HCT116 (cell line): Measurements from ENCODE around the gene KLHL2. TPM values are rescaled to one million over a fixed set of nuclear protein-coding genes. Genes with fewer than 3 reads are reported as not detected.

Source experiments
- ATAC-seq: fragments of 200-7000 bp; cut with Tn5 transposase; 2 replicates; pipeline ENCODE4 v1.9.1; 2020; ENCODE audit warnings: mild to moderate bottlenecking, moderate library complexity
- BruUV-seq: library from RNA; stranded (reverse); fragments of 400-500 nt; replicated peaks from 2 replicates; lab custom pipeline; 2021; lab: Mats Ljungman, UMichigan
- CTCF ChIA-PET: fragments of 300-600 bp; sonication (Branson Sonifier 250); formaldehyde crosslinking; loops from one replicate; lab custom pipeline; 2021; ENCODE audit warnings: antibody characterized with exemption; lab: Charles Lee
- POLR2A ChIA-PET: fragments of 300-600, 350-600 bp; sonication (Branson Sonifier 250); formaldehyde crosslinking; loops from one replicate; lab custom pipeline; 2021; ENCODE audit warnings: antibody characterized with exemption; lab: Charles Lee
- RAD21 ChIA-PET, 2 experiments: fragments of 300-600 bp; sonication (Branson Sonifier 250); formaldehyde crosslinking; loops; one replicate each; lab custom pipeline; 2023; ENCODE audit warnings: low total read pairs in 2 of 2; ENCODE audit not compliant: uncharacterized antibody in 2 of 2, unreplicated experiment in 2 of 2, low non-redundant PET in 1 of 2; lab: Charles Lee
- DNase-seq: peaks from one replicate; pipeline ENCODE4 v3.0.0-alpha.2; 2010; ENCODE audit warnings: low read depth, low spot score
- H2AFZ ChIP-seq: fragments of 200-600 bp; shearing (Covaris generic), sonication (generic); 2 replicates; pipeline ENCODE4 v1.6.1; 2017; ENCODE audit warnings: low read depth, mixed run types, mixed read lengths, antibody characterized with exemption, low read length; ENCODE audit not compliant: poor library complexity, severe bottlenecking
- H3K27ac ChIP-seq: 2 replicates; pipeline ENCODE4 v1.5.1; 2012; ENCODE audit warnings: low read depth, low read length
- H3K27me3 ChIP-seq: fragments of 200-600 bp; sonication (generic); 2 replicates; pipeline ENCODE4 v1.6.1; 2016; ENCODE audit warnings: mixed run types, low read length, mixed read lengths; ENCODE audit not compliant: insufficient read depth
- H3K36me3 ChIP-seq, 2 experiments: fragments of 200-500 bp in 1 of 2; fragments of 200-600 bp in 1 of 2; sonication (Bioruptor generic) in 1 of 2; sonication (generic) in 1 of 2; 2 replicates each; pipeline versions ENCODE4 v1.5.1 to v1.6.1; 2014 to 2016; ENCODE audit warnings: low read length in 2 of 2, inconsistent platforms in 1 of 2, mixed read lengths in 1 of 2, mixed run types in 1 of 2; ENCODE audit not compliant: insufficient read depth in 2 of 2, control insufficient read depth in 1 of 2
- H3K4me1 ChIP-seq, 2 experiments: fragments of 200-600 bp in 1 of 2; sonication (generic) in 1 of 2; 2 replicates each; pipeline versions ENCODE4 v1.5.1 to v1.6.1; 2012 to 2017; ENCODE audit warnings: low read length in 2 of 2, inconsistent platforms in 1 of 2, mild to moderate bottlenecking in 1 of 2, mixed read lengths in 1 of 2, mixed run types in 1 of 2, moderate library complexity in 1 of 2; ENCODE audit not compliant: insufficient read depth in 2 of 2, control insufficient read depth in 1 of 2
- H3K4me2 ChIP-seq: fragments of 200-600 bp; sonication (generic); 2 replicates; pipeline ENCODE4 v1.6.1; 2017; ENCODE audit warnings: mixed run types, low read length, mixed read lengths
- H3K4me3 ChIP-seq, 2 experiments: fragments of 200-600 bp in 1 of 2; sonication (generic) in 1 of 2; replicated peaks in 1 of 2; 2 replicates each; pipeline ENCODE4 v1.5.1; 2011 to 2016; ENCODE audit warnings: low read length in 2 of 2, control low read depth in 1 of 2, low read depth in 1 of 2, mild to moderate bottlenecking in 1 of 2, mixed read lengths in 1 of 2, mixed run types in 1 of 2
- H3K79me2 ChIP-seq: fragments of 200-600 bp; sonication (generic); 2 replicates; pipeline ENCODE4 v1.6.1; 2017; ENCODE audit warnings: mild to moderate bottlenecking, mixed run types, low read length, moderate library complexity, mixed read lengths; ENCODE audit not compliant: insufficient read depth
- H3K9ac ChIP-seq: fragments of 200-600 bp; sonication (generic); 2 replicates; pipeline ENCODE4 v1.6.1; 2016; ENCODE audit warnings: low read length, mixed read lengths
- H3K9me2 ChIP-seq: fragments of 200-600 bp; sonication (generic), shearing (Covaris generic); 2 replicates; pipeline ENCODE4 v1.6.1; 2017; ENCODE audit warnings: mixed run types, mild to moderate bottlenecking, moderate library complexity; ENCODE audit not compliant: insufficient read depth
- H3K9me3 ChIP-seq, 2 experiments: fragments of 200-500 bp in 1 of 2; fragments of 200-600 bp in 1 of 2; sonication (Bioruptor generic) in 1 of 2; sonication (generic) in 1 of 2; 2 replicates each; pipeline ENCODE4 v1.6.1; 2014 to 2017; ENCODE audit warnings: low read length in 2 of 2, mixed read lengths in 2 of 2, inconsistent platforms in 1 of 2, low read depth in 1 of 2, mild to moderate bottlenecking in 1 of 2, mixed run types in 1 of 2, moderate library complexity in 1 of 2; ENCODE audit not compliant: control insufficient read depth in 1 of 2, insufficient read depth in 1 of 2
- H4K20me1 ChIP-seq: fragments of 200-600 bp; sonication (generic), shearing (Covaris generic); 2 replicates; pipeline ENCODE4 v1.6.1; 2017; ENCODE audit warnings: mixed run types, mild to moderate bottlenecking, moderate library complexity; ENCODE audit not compliant: insufficient read depth
- CBX3 ChIP-seq: IDR thresholded peaks from 2 replicates; pipeline ENCODE4 v1.6.1; 2012; ENCODE audit warnings: low read depth
- CEBPB ChIP-seq: IDR thresholded peaks from 2 replicates; pipeline ENCODE4 v1.6.1; 2012; ENCODE audit warnings: low read depth
- EGR1 ChIP-seq: IDR thresholded peaks from 2 replicates; pipeline ENCODE4 v1.6.1; 2012; ENCODE audit warnings: low read depth
- ELF1 ChIP-seq: IDR thresholded peaks from 2 replicates; pipeline ENCODE4 v1.6.1; 2012; ENCODE audit warnings: low read depth, borderline replicate concordance
- EZH2 ChIP-seq: fragments of 200-600 bp; sonication (generic); IDR thresholded peaks from 2 replicates; pipeline ENCODE4 v1.6.1; 2017; ENCODE audit warnings: antibody characterized with exemption, mixed run types
- EZH2phosphoT487 ChIP-seq: fragments of 200-600 bp; IDR thresholded peaks from 2 replicates; pipeline ENCODE4 v1.6.1; 2018; ENCODE audit warnings: antibody characterized with exemption, borderline replicate concordance
- FOSL1 ChIP-seq: IDR thresholded peaks from 2 replicates; pipeline ENCODE4 v1.6.1; 2012; ENCODE audit warnings: low read depth
- JUND ChIP-seq: IDR thresholded peaks from 2 replicates; pipeline ENCODE4 v1.6.1; 2012
- POLR2A ChIP-seq: IDR thresholded peaks from 2 replicates; pipeline ENCODE4 v1.7.0; 2011; ENCODE audit warnings: borderline replicate concordance; ENCODE audit not compliant: insufficient read depth, insufficient read length; ENCODE audit errors: extremely low read depth
- REST ChIP-seq: IDR thresholded peaks from 2 replicates; pipeline ENCODE4 v1.6.1; 2012; ENCODE audit warnings: low read depth
- SRF ChIP-seq: IDR thresholded peaks from 2 replicates; pipeline ENCODE4 v1.6.1; 2012; ENCODE audit warnings: low read depth
- TCF7L2 ChIP-seq: IDR thresholded peaks from 2 replicates; pipeline ENCODE4 v1.7.0; 2011; ENCODE audit warnings: borderline replicate concordance, inconsistent platforms; ENCODE audit not compliant: insufficient read depth, insufficient read length; ENCODE audit errors: extremely low read depth
- YY1 ChIP-seq: IDR thresholded peaks from 2 replicates; pipeline ENCODE4 v1.6.1; 2011; ENCODE audit warnings: low read length, low read depth, moderate library complexity, mild to moderate bottlenecking; ENCODE audit not compliant: insufficient replicate concordance; ENCODE audit errors: extremely low read depth
- ZBTB33 ChIP-seq: IDR thresholded peaks from 2 replicates; pipeline ENCODE4 v1.6.1; 2011; ENCODE audit warnings: mild to moderate bottlenecking, low read length, moderate library complexity; ENCODE audit not compliant: insufficient replicate concordance; ENCODE audit errors: extremely low read depth
- ZFX ChIP-seq: fragments of 450-650 bp; IDR thresholded peaks from 2 replicates; pipeline ENCODE4 v1.6.1; 2017
- ZNF274 ChIP-seq: fragments of 200-500 bp; sonication (Bioruptor generic); IDR thresholded peaks from 2 replicates; pipeline ENCODE4 v1.6.1; 2014; ENCODE audit warnings: mild to moderate bottlenecking, low read depth, low read length, inconsistent platforms
- intact Hi-C: fragments of 100-400 bp; cut with micrococcal nuclease; formaldehyde crosslinking; loops from 2 replicates; pipeline ENCODE4 v1.10.0; 2022
- total RNA-seq: library from RNA; stranded (reverse); gene quantifications from one replicate; pipeline ENCODE4 v1.2.1, GENCODE V29; 2021; ENCODE audit not compliant: unreplicated experiment
- TF ChIP-seq, protein P1 (sequence below), 3 experiments: fragments of 200-600 bp in 1 of 3; sonication (generic) in 1 of 3; IDR thresholded peaks in 2 of 3; conservative IDR thresholded peaks in 1 of 3; 2 replicates each; pipeline ENCODE4 v1.5.1; 2012 to 2017; ENCODE audit warnings: low read depth in 2 of 3, low read length in 2 of 3, antibody characterized with exemption in 1 of 3, borderline replicate concordance in 1 of 3, control low read depth in 1 of 3, mild to moderate bottlenecking in 1 of 3, mixed read lengths in 1 of 3, mixed run types in 1 of 3, moderate library complexity in 1 of 3; ENCODE audit not compliant: insufficient read depth in 1 of 3
- TF ChIP-seq, protein P2 (sequence below): IDR thresholded peaks from 2 replicates; pipeline ENCODE4 v1.6.1; 2012
- TF ChIP-seq, protein P3 (sequence below): IDR thresholded peaks from 2 replicates; pipeline ENCODE4 v1.6.1; 2012

The KLHL2 gene
- total RNA-seq, 1 experiment from 2014 or later: 24.6 TPM

- no peak for DNase-seq
- H3K9me2 ChIP-seq: no peaks in the 10 kb centered on the region
- no peaks in the 10 kb centered on the region for H3K9me3 ChIP-seq
- H3K9ac ChIP-seq: no peak overlapping the region
- no peak overlapping the region for H3K4me3 ChIP-seq
- no peaks in the 10 kb centered on the region for H4K20me1 ChIP-seq
- H3K79me2 ChIP-seq: no peaks in the 10 kb centered on the region
- H3K4me1 ChIP-seq: no peaks in the 10 kb centered on the region
- H3K27me3 ChIP-seq: no peaks in the 10 kb centered on the region
- H3K4me2 ChIP-seq: no peak overlapping the region
- H3K36me3 ChIP-seq: no peaks in the 10 kb centered on the region
- TF ChIP-seq ZNF274 (no peak), TCF7L2 (no peak), ZFX (no peak), JUND (no peak), EZH2phosphoT487 (no peak), ZBTB33 (no peak), CBX3 (no peak), SRF (no peak), REST (no peak), FOSL1 (no peak), CEBPB (no peak), EZH2 (no peak), ELF1 (no peak), EGR1 (no peak), POLR2A (no peak), YY1 (no peak)
- TF ChIP-seq, protein P1, sequence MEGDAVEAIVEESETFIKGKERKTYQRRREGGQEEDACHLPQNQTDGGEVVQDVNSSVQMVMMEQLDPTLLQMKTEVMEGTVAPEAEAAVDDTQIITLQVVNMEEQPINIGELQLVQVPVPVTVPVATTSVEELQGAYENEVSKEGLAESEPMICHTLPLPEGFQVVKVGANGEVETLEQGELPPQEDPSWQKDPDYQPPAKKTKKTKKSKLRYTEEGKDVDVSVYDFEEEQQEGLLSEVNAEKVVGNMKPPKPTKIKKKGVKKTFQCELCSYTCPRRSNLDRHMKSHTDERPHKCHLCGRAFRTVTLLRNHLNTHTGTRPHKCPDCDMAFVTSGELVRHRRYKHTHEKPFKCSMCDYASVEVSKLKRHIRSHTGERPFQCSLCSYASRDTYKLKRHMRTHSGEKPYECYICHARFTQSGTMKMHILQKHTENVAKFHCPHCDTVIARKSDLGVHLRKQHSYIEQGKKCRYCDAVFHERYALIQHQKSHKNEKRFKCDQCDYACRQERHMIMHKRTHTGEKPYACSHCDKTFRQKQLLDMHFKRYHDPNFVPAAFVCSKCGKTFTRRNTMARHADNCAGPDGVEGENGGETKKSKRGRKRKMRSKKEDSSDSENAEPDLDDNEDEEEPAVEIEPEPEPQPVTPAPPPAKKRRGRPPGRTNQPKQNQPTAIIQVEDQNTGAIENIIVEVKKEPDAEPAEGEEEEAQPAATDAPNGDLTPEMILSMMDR (IDR thresholded peaks at IDR 0.05 in 2 of 3, conservative IDR thresholded peaks at IDR 0.05 in 1 of 3; ENCODE audit: borderline replicate concordance in 1 of 3, insufficient read depth in 1 of 3, low read depth in 2 of 3, low read length in 2 of 3): no peak
- TF ChIP-seq, protein P2, sequence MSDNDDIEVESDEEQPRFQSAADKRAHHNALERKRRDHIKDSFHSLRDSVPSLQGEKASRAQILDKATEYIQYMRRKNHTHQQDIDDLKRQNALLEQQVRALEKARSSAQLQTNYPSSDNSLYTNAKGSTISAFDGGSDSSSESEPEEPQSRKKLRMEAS: no peak
- TF ChIP-seq, protein P3, sequence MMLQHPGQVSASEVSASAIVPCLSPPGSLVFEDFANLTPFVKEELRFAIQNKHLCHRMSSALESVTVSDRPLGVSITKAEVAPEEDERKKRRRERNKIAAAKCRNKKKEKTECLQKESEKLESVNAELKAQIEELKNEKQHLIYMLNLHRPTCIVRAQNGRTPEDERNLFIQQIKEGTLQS: no peak
- TF ChIP-seq, all 23 proteins: peak for 0
- CTCF ChIA-PET: no interaction called here
- RAD21 ChIA-PET: no interaction called here
- no TSS peak for BruUV-seq
- Histone ChIP-seq H2AFZ (no peak overlapping the region), H3K27ac (no peak overlapping the region)
- intact Hi-C loops: no loop called here
- POLR2A ChIA-PET: no interaction called here
- ATAC-seq: no peak
Observed at GRCh38 chr4:165192956-165193355, 14.4 kb upstream of the KLHL2 start.
